ENCODE data around the gene ADH7. TPM values are rescaled to one million over a fixed set of nuclear protein-coding genes. Genes with fewer than 3 reads are reported as not detected.

The ADH7 gene
- not detected in 2 replicates for total RNA-seq (2014; rRNA removed; shearing (Covaris generic))

DNA sequence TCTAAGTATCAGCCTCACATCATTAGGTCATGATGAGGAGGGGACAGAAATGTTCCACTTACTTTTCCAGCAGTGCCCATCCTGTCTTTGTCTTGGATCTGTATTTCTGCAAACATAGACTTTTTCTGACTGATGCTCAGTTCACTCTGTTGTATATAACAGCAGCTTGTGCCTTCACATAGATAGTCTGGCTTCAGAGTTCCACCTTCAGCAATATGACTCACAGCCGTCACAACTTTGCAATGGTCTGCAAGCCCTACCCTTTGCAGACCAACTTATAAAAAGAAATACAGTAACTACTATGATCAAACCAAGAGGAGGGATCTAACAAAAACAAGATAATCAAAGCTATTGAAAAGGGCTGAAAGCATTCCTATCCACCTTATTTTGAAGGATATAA, at the start of gene ADH7:
TSS of gene ADH7 (minus strand) at position 189 of the 400 bp plus-strand sequence. CDS start at position 80, 109 bp downstream.

Other genes starting within 250 kb of the ADH7 start
- gene ADH6, start 216.1 kb downstream of the ADH7 start, total RNA-seq (2014; rRNA removed; shearing (Covaris generic)): not detected in 2 replicates
- not detected in 2 replicates for gene ADH1A, start 144.4 kb downstream of the ADH7 start, total RNA-seq (2014; rRNA removed; shearing (Covaris generic))
- gene ADH1B, start 113.9 kb downstream of the ADH7 start, total RNA-seq (2014; rRNA removed; shearing (Covaris generic)): not detected in 2 replicates
- not detected in 2 replicates for gene ADH1C, start 82.6 kb downstream of the ADH7 start, total RNA-seq (2014; rRNA removed; shearing (Covaris generic))
- gene C4orf17, start 75.7 kb upstream of the ADH7 start, total RNA-seq (2014; rRNA removed; shearing (Covaris generic)): not detected in 2 replicates
- 3.8 and 5.3 TPM in 2 replicates for gene TRMT10A, start 128.7 kb upstream of the ADH7 start, total RNA-seq (2014; rRNA removed; shearing (Covaris generic))
- not detected in 2 replicates for gene MTTP, start 139.5 kb upstream of the ADH7 start, total RNA-seq (2014; rRNA removed; shearing (Covaris generic))
- gene C4orf54, start 222.5 kb upstream of the ADH7 start, total RNA-seq (2014; rRNA removed; shearing (Covaris generic)): not detected in 2 replicates